SIG-M5 (cell line): ENCODE data around the gene AQP2.

Experiments used
- DNase-seq: peaks from one replicate; lab custom pipeline; 2025; lab: John Stamatoyannopoulos, UW

AQP2 gene

GRCh38 chr12:49920241-49920914 is 30.2 kb upstream of the AQP2 start:
- DNase-seq, result no peak

GRCh38 chr12:49920915-49921286 is 29.6 kb upstream of the AQP2 start:
- no peak for DNase-seq

- no peak for DNase-seq
Observed at GRCh38 chr12:49921299-49921698, 29.2 kb upstream of the AQP2 start.

- no peak for DNase-seq
Observed at GRCh38 chr12:49921936-49922335, 28.6 kb upstream of the AQP2 start.

GRCh38 chr12:49922349-49923034 is 28.0 kb upstream of the AQP2 start:
- DNase-seq, result no peak

GRCh38 chr12:49923035-49923644 is 27.4 kb upstream of the AQP2 start:
- no peak for DNase-seq

- no peak for DNase-seq
Observed at GRCh38 chr12:49923880-49924556, 26.5 kb upstream of the AQP2 start.

GRCh38 chr12:49924628-49925246 is 25.8 kb upstream of the AQP2 start:
- no peak for DNase-seq

GRCh38 chr12:49925433-49926204 is 24.9 kb upstream of the AQP2 start:
- no peak for DNase-seq

GRCh38 chr12:49928471-49928870 is 22.1 kb upstream of the AQP2 start:
- DNase-seq, result no peak

- no peak for DNase-seq
Observed at GRCh38 chr12:49929581-49929980, 21.0 kb upstream of the AQP2 start.

- no peak for DNase-seq
Observed at GRCh38 chr12:49930515-49931288, 19.8 kb upstream of the AQP2 start.

GRCh38 chr12:49932023-49932422 is 18.5 kb upstream of the AQP2 start:
- DNase-seq, result no peak

- DNase-seq, result no peak
Observed at GRCh38 chr12:49932533-49933130, 17.9 kb upstream of the AQP2 start.

- DNase-seq, result no peak
Observed at GRCh38 chr12:49933796-49934195, 16.7 kb upstream of the AQP2 start.

- DNase-seq, result no peak
Observed at GRCh38 chr12:49934505-49934904, 16.0 kb upstream of the AQP2 start.

- DNase-seq, result no peak
Observed at GRCh38 chr12:49936925-49937324, 13.6 kb upstream of the AQP2 start.

GRCh38 chr12:49937639-49938300 is 12.8 kb upstream of the AQP2 start:
- DNase-seq, result no peak

GRCh38 chr12:49939307-49939706 is 11.2 kb upstream of the AQP2 start:
- DNase-seq, result no peak

- no peak for DNase-seq
Observed at GRCh38 chr12:49939707-49940106, 10.8 kb upstream of the AQP2 start.
